Chondrocyte (in vitro differentiated cells): ENCODE data around the gene R3HCC1L. TPM values are rescaled to one million over a fixed set of nuclear protein-coding genes. Genes with fewer than 3 reads are reported as not detected.

ENCODE experiments used
- DNase-seq: peaks from one replicate; pipeline ENCODE4 v3.0.0; 2021; ENCODE audit warnings: mixed read lengths, low spot score
- H3K27ac Mint-ChIP-seq: one replicate; pipeline ENCODE4 v1.8.0; 2021; ENCODE audit warnings: mild to moderate bottlenecking, moderate library complexity, mixed read lengths; ENCODE audit not compliant: unreplicated experiment
- H3K27me3 Mint-ChIP-seq: 2 replicates; pipeline ENCODE4 v1.8.0; 2021; ENCODE audit warnings: low read depth, mixed read lengths
- H3K36me3 Mint-ChIP-seq: 2 replicates; pipeline ENCODE4 v1.8.0; 2021; ENCODE audit warnings: low read depth, mixed read lengths
- H3K4me1 Mint-ChIP-seq: 2 replicates; pipeline ENCODE4 v1.8.0; 2021; ENCODE audit warnings: low read depth, mild to moderate bottlenecking, mixed read lengths
- H3K4me3 Mint-ChIP-seq: one replicate; pipeline ENCODE4 v1.8.0; 2021; ENCODE audit warnings: mild to moderate bottlenecking, moderate library complexity, mixed read lengths; ENCODE audit not compliant: unreplicated experiment
- H3K9me3 Mint-ChIP-seq: 2 replicates; pipeline ENCODE4 v1.8.0; 2021; ENCODE audit warnings: low read depth, mixed read lengths
- CTCF ChIP-seq: fragments of 200-600 bp; sonication (generic); IDR thresholded peaks from 2 replicates; pipeline ENCODE4 v1.5.0; 2021; ENCODE audit warnings: antibody characterized with exemption, mild to moderate bottlenecking, moderate library complexity
- total RNA-seq: library from RNA; stranded (reverse); gene quantifications from 3 replicates; pipeline ENCODE4 v1.2.1, GENCODE V29; 2021

R3HCC1L gene
- total RNA-seq, 1 donor from 2014 or later, result 9.1 TPM

- Mint-ChIP-seq H3K36me3 (no peaks in the 10 kb centered on the region), H3K4me3 (no peak overlapping the region), H3K4me1 (peaks cover 3% of the 10 kb centered on the region), H3K27ac (no peak overlapping the region), H3K9me3 (no peaks in the 10 kb centered on the region), H3K27me3 (peaks cover 41% of the 10 kb centered on the region)
- DNase-seq, result no peak
- TF ChIP-seq CTCF, result no peak
Observed at GRCh38 chr10:98098247-98098646, 36.2 kb upstream of the R3HCC1L start.

- DNase-seq, result no peak
Observed at GRCh38 chr10:98100476-98100875, 34.0 kb upstream of the R3HCC1L start.

GRCh38 chr10:98101366-98101765, 33.1 kb upstream of the R3HCC1L start:
- no peak overlapping the region for H3K4me3 Mint-ChIP-seq
- DNase-seq, result no peak

More at GRCh38 chr10:98100476-98100875, 34.0 kb upstream of the R3HCC1L start:
- Mint-ChIP-seq H3K36me3 (no peaks in the 10 kb centered on the region), H3K4me3 (no peak overlapping the region), H3K27me3 (peaks cover 35% of the 10 kb centered on the region), H3K27ac (no peak overlapping the region), H3K9me3 (no peaks in the 10 kb centered on the region), H3K4me1 (peaks cover 3% of the 10 kb centered on the region)
- TF ChIP-seq CTCF, result no peak

GRCh38 chr10:98104125-98104524, 30.3 kb upstream of the R3HCC1L start:
- no peak overlapping the region for H3K4me3 Mint-ChIP-seq

More at GRCh38 chr10:98101366-98101765, 33.1 kb upstream of the R3HCC1L start:
- no peak for TF ChIP-seq CTCF
- Mint-ChIP-seq H3K4me1 (peaks cover 3% of the 10 kb centered on the region), H3K9me3 (no peaks in the 10 kb centered on the region), H3K36me3 (no peaks in the 10 kb centered on the region), H3K27ac (no peak overlapping the region), H3K27me3 (peaks cover 32% of the 10 kb centered on the region)

GRCh38 chr10:98106531-98106930, 27.9 kb upstream of the R3HCC1L start:
- H3K4me3 Mint-ChIP-seq, result no peak overlapping the region
- no peaks in the 10 kb centered on the region for H3K36me3 Mint-ChIP-seq
- peaks cover 53% of the 10 kb centered on the region for H3K27me3 Mint-ChIP-seq
- H3K4me1 Mint-ChIP-seq, result no peaks in the 10 kb centered on the region
- TF ChIP-seq CTCF, result no peak
- DNase-seq, result no peak
- no peak overlapping the region for H3K27ac Mint-ChIP-seq
- no peaks in the 10 kb centered on the region for H3K9me3 Mint-ChIP-seq

More at GRCh38 chr10:98104125-98104524, 30.3 kb upstream of the R3HCC1L start:
- no peak for TF ChIP-seq CTCF
- peaks cover 40% of the 10 kb centered on the region for H3K27me3 Mint-ChIP-seq
- no peaks in the 10 kb centered on the region for H3K36me3 Mint-ChIP-seq
- H3K27ac Mint-ChIP-seq, result no peak overlapping the region
- DNase-seq, result no peak
- H3K4me1 Mint-ChIP-seq, result no peaks in the 10 kb centered on the region
- no peaks in the 10 kb centered on the region for H3K9me3 Mint-ChIP-seq
